Stimulated activated CD8-positive, alpha-beta memory T cell treated with anti-CD3 and anti-CD28 coated beads, Interleukin-7, amount 100 ng/mL, for 48 hours (primary cell): Measurements from ENCODE around the gene ZFAND2B.
"Not testable (repeated sequence)": the region's sequence is repeated elsewhere in the genome, so short reads cannot be mapped to it uniquely, and the experiment has no call there.

ENCODE experiments used
- DNase-seq, 2 donors: peaks; one replicate each; pipeline ENCODE4 v3.0.0-alpha.2; 2020; ENCODE audit warnings: low read depth in 1 of 2; ENCODE audit errors: extremely low read depth in 1 of 2

Gene ZFAND2B

DNA sequence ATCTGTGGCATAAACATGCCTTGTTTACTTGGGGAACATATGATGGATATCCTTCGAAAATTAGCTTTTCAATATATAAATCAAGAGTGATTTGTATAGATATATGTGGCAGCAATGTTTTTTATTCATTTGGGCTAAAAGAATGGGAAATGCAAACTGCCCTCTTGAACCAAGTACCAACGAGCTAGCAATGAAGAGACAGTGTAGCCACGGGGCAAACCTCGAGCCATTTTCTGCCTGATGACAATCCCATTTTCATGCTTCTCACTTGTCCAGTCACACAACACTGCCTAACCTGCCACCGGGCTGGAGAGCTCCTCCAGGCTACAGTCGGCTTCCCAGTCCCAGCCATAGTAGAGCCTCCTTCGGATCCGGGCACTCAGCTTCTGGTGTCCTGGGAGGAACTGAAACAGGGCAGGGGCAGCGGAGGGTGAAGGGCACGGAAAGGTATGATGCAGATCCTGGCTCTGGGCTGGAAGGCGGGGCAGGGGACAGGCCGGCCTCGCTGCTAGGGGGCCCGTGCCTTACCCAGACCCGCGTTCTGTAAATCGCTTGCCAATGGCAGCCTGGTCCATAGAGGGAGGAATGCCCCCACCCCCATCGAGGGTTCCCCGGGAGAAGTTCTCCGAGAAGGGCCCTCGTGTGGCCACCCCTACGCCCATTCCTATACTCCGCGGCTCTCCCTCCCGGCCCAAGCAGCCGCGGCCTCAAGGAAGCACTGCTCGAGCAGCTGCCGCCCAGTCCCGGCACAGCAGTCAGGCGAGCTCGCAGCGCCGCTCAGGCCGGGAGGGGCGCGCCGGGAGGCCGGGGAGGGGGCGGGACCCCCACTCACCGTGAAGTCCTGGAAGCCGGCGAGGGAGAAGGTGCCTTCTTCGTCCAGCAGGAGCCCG is 30.4 kb upstream of the ZFAND2B start:
- no peak for DNase-seq

DNA sequence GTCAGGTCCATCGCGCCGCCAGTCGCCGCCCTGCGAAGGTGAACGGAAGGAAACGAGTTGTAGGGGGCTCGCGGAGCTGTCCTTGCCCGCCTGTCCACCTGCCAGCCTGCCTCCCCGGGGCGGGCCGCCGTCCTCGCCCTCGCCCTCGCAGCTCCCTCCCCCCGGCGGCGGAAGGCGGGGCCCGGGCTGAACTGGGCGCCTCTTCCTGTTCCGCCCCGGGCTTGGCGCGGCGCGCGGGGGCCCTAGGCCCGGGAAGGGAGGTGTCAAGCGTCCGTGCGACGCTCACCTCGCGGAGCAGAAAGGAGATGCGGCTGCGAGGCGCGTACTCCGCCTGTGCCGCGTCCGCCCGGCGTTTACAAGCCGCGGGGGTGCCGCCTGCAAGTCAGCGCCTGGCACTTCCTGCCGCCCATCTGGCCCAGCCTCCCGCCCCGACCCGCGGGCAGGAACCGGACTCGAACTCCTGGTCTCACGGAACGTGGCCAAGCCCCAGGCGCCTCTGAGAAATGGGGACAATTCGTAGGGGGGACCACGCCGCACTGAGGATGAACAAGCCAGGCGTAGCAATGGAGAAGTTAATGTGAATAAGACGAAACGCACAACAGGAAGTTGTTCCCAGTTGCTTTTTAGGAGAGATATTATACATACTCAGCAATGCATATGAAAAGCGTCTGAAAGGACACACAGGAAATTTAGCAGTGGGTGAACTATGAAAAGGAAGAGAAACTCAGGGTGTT is 29.6 kb upstream of the ZFAND2B start, which contains the start of gene CNPPD1:
TSS of gene CNPPD1 (minus strand) at position 108 of the 734 bp plus-strand sequence. CDS start at position 11, 97 bp downstream.
- peak; percentile 78 to 81 for DNase-seq

DNA sequence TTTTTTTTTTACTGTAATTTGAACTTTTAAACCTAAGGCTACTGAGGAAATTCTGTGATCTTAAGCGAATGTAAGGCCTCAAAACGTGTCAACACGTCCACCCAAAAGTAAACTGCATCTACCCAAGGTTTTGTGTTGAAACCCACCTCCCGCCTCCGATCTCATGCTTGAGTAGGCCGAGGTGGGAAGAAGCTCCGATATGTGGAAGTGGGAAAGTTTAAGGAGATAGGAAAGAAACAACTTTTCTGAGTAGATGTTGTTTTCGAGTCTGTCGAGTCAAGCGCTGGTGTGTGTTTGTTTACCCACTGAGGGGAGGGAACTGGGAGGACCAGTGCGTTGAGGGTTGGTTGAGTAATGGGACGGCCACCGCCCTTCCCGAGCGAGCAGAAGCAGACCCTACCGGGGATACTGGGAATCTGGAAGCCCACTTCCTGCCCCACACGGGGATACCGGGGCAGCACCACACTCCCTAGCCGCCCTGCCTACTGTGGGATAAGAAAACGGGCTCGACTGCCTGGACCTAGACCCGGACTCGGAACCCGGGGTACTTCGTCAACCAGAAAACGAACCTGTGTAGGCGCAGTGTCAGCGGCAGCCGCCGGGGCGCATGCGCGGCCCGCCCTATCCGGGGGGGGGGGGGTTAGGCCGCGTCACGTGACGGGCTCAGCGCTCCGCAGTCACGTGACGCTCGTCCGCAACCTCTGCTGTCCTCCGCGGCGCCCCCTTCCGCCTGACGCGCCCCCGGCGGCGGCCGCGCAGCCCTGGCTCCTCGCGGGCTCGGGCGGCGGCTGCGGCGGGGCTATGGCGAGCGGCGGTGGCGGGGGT is 28.8 kb upstream of the ZFAND2B start, which contains the start of gene RETREG2:
TSS of gene RETREG2 (plus strand) at position 724 of the 825 bp plus-strand sequence. CDS start at position 802, 78 bp downstream.
- DNase-seq = peak in 1 of 2 donors; percentile 61

DNA sequence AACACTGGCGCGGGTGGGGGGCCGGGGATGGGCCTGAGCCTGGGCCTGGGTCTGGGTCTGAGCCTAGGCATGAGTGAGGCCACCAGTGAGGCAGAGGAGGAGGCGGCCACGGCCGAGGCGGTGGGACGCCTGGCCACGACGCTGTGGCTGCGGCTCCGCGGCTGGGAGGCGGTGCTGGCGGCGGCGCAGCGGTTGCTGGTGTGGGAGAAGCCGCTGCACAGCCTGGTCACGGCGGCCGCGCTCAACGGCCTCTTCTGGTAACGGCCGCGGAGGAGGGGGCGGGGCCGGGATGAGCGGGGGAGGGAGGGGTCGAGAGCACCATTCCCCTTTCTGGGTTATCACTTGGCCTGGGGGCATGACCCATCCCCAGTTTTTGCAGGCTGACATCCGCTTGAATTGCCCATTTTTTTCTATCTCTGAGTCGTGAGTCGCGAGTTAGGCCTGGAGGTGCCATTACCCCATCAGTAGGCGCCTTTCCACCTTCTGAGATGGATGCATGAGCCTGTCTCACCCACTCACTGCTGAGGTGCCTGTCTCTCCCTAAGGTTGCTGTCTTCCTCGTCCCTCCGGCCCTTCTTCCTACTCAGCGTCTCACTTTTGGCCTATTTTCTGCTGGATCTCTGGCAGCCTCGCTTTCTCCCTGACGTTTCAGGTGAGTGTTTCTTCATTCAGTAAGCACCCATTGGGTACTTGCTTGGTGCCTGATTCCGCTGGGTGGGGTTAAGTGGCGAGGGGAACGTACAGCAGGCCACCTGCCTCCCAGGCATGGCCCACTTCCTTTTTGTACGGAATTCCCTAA is 28.0 kb upstream of the ZFAND2B start:
- DNase-seq = no peak

DNA sequence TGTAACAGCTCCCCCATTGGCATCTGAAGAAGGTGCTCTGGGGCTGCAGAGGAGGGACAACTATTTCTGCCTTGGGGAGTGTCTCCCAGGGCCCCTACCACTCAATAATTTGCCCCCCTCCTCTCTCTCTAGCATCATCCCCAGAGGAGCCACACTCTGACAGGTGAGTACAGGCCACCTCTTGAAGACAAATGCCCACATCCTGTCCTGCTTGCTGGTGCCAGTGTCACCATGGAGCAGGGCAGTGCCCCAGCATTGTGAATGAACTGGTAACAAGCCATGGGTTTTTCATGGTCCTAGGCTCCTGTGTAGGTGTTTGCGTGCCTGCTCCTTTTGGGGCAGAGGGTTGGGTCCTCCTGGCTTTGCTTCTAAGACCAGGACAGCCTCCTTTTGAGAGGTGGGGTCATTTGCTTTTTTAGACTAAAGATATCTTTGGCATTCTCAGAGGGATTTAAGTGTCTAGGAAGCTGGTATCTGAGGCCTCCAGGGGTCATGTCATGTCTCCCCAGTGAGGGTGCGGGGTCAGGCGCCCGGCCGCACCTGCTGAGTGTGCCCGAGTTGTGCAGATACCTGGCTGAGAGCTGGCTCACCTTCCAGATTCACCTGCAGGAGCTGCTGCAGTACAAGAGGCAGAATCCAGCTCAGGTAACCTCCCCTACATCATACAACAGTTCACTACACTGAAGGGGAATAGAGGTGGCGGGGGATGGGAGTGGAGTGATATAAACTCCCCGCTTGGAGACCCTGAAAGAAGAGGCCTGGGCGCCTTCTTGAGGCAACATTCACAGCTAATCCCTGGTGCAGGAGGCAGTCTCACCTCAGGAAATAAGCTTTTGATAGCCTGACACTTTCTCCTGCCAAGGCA is 26.7 kb upstream of the ZFAND2B start:
- no peak for DNase-seq

DNA sequence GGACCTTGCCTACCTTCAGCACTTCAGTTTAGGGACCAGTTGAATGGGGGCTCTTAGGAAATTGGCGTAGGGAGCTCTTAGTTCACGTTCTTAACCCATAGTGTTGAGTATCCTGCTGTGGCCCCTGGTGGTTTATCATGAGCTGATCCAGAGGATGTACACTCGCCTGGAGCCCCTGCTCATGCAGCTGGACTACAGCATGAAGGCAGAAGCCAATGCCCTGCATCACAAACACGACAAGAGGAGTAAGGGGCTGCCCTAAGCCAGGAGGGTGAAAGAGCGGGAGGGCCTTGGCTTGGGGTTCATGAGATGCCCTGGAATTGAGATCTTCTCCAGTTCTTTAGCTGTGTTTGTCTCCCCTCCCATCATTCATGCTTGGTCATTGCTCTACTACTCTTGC is 25.6 kb upstream of the ZFAND2B start:
- no peak for DNase-seq

DNA sequence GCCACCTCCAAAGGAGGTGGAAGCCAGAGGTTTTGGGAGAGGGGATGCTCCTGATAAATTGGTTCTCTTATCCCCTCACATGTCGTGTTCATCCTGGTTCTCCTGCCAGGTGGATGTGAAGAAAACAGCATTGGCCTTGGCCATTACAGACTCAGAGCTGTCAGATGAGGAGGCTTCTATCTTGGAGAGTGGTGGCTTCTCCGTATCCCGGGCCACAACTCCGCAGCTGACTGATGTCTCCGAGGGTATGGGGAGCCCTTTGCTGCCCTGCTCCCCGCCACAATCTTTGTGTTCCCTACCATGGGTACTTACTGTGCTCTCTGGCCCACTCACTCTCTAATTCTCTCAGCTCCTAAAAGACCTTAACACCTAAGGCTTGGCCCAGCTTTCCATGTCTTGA is 25.1 kb upstream of the ZFAND2B start:
- DNase-seq = no peak

DNA sequence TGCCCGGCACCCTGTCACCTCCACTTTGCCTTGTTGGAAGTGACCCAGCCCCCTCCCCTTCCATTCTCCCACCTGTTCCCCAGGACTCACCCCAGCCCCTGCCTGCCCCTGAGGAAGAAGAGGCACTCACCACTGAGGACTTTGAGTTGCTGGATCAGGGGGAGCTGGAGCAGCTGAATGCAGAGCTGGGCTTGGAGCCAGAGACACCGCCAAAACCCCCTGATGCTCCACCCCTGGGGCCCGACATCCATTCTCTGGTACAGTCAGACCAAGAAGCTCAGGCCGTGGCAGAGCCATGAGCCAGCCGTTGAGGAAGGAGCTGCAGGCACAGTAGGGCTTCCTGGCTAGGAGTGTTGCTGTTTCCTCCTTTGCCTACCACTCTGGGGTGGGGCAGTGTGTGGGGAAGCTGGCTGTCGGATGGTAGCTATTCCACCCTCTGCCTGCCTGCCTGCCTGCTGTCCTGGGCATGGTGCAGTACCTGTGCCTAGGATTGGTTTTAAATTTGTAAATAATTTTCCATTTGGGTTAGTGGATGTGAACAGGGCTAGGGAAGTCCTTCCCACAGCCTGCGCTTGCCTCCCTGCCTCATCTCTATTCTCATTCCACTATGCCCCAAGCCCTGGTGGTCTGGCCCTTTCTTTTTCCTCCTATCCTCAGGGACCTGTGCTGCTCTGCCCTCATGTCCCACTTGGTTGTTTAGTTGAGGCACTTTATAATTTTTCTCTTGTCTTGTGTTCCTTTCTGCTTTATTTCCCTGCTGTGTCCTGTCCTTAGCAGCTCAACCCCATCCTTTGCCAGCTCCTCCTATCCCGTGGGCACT is 24.0 kb upstream of the ZFAND2B start:
- no peak for DNase-seq

DNA sequence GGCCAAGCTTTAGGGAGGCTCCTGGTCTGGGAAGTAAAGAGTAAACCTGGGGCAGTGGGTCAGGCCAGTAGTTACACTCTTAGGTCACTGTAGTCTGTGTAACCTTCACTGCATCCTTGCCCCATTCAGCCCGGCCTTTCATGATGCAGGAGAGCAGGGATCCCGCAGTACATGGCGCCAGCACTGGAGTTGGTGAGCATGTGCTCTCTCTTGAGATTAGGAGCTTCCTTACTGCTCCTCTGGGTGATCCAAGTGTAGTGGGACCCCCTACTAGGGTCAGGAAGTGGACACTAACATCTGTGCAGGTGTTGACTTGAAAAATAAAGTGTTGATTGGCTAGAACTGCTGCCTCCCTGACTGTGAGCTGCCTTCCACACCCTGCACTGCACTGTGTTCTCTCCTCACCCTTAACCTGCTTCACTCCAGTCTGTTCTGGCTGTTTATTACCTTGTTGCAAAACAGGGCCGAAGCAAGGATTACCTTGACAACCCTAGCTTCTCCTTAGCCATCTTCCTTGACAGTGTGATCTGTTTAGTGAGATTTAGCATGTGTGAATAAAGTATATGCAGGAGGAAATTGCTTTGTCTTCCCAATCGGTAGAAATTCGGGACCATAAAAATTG is 23.3 kb upstream of the ZFAND2B start:
- DNase-seq = no peak

DNA sequence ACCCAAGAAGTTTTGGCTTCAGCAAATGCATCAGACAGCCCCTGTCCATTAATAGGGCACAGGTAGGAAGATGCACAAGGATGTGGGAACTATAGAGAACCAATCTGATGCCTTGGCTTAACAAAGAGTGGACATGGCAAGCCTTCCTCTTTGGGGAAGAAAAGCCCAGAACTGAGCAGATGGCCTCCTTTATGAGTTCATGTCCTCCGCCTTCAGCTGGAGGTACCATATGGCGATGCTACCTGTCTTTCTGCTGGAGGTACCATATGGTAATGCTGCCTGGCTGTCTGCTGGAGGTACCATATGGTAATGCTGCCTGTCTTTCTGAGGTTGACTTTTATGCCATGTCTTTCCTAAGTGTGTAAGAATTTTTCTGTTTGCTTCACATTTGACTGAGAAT is 22.5 kb upstream of the ZFAND2B start:
- no peak for DNase-seq

DNA sequence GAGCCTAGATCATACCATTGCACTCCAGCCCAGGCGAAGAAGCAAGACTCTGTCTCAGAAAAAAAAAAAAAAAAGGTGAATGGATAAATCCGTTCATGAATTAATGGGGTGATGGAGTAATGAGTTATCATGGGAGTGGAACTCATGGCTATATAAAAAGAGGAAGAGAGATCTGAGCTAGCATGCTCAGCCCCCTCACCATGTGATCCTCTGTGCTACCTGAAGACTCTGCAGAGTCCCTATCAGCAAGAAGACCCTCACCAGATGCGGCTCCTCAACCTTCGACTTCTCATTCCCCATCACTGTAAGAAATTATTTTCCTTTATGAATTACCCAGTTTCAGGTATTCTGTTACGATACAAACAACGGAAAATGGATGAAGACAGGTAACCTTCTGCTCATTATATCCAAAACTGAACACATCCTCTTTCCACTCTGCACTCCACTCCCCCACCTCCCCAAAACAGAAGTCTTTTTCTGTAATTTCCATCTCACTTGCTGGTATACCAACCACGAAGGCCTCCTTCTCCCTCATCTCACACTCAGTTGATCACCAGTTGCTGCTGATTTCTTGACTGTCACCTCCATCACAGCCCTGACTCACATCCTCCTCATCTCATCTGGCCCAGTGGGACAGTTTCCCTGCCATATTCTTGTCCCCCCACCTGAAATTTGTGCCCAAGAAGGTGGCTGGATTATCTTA is 19.7 kb upstream of the ZFAND2B start:
- no peak for DNase-seq

DNA sequence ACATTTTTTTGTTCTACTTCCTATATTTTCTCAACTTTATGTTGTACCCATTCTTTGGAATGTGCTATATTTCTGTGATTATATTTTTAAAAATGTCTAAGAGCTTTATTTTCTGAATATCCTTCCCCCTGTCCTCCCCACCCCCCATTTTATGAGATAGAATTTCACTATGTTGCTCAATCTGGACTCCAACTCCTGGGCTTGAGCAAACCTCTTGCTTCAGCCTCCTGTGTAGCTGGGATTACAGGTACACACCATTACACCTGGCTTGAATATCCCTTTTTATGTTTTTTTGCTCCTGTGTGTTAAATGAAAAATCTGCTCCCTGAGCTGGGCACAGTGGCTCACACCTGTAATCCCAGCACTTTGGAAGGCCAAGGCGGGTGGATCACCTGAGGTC is 9.2 kb upstream of the ZFAND2B start:
- DNase-seq = no peak

DNA sequence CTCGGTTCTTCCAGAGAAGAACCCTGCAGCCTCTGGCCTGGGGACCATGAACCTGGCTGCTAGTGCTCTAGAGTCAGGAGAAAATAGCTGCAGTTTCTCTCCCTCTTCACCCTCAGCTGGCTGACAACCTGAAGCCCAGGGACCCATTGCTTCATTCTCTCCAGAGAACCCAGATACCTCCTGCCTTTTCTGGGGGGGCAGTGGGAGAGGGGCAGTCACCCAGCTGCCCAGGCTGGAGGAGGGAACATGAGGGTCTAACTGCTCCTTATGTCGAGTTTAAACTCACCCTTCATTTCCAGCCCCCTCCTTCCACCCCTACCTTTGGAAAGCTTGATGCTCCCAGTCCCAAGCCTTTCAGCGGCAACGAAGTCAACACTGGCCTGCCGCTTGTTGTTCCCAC is 7.6 kb upstream of the ZFAND2B start:
- no peak for DNase-seq

DNA sequence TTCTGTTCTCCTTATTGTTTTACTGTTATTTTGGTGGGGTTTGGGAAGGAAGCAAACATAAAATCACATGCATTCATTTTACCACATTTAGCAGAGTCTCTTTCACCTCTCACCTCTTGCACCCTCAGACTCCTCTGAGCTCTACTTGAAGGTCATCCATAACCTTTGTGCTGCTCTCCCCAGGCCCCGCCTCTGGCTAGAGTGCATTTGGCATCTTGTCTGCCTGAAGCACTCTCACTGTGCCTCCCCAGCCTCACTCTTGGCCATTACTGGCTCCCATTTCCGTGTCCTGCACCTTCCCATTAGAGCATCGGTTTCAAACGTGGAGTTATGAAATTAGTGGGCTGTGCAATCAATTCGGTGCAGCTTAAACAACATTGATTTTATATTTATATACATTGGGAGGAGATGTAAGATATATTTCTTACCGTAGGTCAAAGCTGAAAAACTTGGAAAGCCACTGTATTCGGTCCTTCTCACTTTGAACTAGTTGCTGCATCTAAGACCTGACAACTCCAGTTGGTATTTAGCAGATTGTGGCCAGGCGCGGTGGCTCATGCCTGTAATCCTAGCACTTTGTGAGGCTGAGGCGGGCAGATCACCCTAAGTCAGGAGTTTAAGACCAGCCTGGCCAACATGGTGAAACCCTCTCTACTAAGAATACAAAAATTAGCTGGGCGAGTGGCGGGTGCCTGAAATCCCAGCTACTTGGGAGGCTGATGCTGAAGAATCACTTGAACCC is 6.9 kb upstream of the ZFAND2B start:
- DNase-seq = no peak

DNA sequence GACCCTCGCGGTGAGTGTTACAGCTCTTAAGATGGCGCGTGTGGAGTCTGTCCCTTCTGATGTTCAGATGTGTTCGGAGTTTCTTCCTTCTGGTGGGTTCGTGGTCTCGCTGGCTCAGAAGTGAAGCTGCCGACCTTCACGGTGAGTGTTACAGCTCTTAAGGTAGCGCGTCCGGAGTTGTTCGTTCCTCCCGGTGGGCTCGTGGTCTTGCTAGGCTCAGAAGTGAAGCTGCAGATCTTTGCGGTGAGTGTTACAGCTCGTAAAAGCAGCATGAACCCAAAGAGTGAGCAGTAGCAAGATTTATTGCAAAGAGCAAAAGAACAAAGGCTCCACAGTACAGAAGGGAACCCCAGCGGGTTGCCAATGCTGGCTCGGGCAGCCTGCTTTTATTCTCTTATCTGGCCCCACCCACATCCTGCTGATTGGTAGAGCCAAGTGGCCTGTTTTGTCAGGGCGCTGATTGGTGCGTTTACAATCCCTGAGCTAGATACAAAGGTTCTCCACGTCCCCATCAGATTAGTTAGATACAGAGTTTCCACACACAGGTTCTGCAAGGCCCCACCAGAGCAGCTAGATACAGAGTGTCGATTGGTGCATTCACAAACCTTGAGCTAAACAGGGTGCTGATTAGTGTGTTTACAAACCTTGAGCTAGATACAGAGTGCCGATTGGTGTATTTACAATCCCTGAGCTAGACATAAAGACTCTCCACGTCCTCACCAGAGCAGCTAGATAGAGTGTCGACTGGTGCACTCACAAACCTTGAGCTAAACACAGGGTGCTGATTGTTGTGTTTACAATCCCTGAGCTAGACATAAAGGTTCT is 5.9 kb upstream of the ZFAND2B start:
- peak in 1 of 2 donors; percentile 27 for DNase-seq

DNA sequence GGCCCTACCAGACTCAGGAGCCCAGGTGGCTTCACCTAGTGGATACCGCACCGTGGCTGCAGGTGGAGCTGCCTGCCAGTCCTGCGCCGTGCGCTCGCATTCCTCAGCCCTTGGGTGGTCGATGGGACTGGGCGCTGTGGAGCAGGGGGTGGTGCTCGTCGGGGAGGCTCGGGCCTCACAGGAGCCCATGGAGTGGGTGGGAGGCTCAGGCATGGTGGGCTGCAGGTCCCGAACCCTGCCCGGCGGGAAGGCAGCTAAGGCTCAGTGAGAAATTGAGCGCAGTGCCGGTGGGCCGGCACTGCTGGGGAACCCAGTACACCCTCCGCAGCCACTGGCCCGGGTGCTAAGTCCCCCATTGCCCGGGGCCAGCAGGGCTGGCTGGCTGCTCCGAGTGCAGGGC is 5.3 kb upstream of the ZFAND2B start:
- not testable (repeated sequence) for DNase-seq
